Stimulated activated CD4-positive, alpha-beta T cell treated with anti-CD3 and anti-CD28 coated beads, Interleukin-1b, Interleukin-23, amount 100 ng/mL, for 4 hours (primary cell): ENCODE results near the gene KIAA0825.
A peak's percentile ranks its signal among the peaks of the same experiment; 100 is the strongest.
"Not testable (repeated sequence)": the region's sequence is repeated elsewhere in the genome, so short reads cannot be mapped to it uniquely, and the experiment has no call there.

Experiments used
- DNase-seq, 2 donors: peaks; one replicate each; pipeline ENCODE4 v3.0.0-alpha.2; 2020; ENCODE audit warnings: low read depth in 2 of 2

KIAA0825 gene

DNA sequence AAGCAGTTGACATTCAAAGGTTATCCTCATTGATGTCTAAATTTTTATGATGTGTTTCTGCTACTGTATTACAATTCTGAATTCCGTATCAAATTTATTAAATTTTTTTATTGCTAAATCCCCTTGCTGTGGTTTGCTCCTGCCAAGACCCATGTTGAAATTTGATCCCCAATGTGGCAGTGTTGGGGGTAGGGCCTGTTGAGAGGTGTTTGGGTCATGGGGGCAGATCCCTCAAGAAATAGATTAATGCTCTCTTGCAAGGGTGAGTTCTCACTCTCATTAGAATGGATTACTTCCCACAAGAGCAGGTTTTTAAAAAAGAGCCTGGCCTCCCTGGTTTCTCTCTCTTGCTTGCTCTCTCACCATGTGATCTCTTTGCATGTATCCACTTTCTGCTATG, 442.5 kb downstream of the KIAA0825 start:
- DNase-seq = no peak

DNA sequence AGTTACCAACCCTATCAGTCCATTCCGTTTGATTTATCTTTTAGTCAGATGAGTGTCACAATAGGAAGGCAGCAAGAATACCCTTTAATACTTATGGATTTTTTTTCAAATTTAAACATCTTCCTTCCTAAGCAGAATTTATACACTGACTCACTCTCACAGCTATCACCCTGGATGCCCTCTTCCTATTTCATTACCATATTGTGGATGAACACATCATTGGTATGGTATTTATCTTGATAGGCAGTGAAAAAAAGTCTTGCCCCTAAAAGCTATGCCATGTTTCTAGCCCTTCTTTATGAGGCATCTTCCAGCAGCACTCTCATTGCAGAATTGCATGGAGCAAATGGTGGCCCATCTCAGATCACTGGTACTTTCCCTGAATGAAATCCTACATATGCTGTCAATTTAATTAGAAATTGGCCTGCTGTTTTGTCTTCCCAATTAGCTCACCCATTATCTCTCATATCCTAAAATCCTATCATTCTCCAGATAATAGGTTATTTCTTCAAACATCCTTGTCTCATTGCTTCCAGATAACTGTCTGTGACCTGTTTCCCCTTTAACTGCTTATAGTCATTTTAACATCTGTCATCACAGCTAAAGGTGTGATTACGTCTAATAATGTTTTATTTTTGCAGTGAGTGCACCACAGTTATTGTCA, 443.5 kb downstream of the KIAA0825 start:
- no peak for DNase-seq

DNA sequence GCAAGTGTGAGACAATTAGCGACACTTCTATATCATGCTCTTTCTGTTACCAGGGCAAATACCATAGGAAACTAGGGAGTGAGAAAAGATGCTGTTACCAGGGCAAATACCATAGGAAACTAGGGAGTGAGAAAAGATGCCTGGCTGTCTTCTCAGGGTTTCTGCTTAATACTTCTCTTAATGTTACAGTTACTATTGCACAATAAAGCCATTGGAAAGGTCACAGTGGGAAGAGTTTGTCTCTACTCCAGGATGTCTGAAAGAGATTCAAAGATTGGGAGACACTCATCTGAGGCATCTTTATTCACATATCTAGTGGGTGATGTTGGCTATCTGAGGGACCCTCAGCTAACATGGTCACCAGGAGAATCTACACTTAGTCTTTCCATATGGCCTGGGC, 445.3 kb downstream of the KIAA0825 start:
- no peak for DNase-seq

DNA sequence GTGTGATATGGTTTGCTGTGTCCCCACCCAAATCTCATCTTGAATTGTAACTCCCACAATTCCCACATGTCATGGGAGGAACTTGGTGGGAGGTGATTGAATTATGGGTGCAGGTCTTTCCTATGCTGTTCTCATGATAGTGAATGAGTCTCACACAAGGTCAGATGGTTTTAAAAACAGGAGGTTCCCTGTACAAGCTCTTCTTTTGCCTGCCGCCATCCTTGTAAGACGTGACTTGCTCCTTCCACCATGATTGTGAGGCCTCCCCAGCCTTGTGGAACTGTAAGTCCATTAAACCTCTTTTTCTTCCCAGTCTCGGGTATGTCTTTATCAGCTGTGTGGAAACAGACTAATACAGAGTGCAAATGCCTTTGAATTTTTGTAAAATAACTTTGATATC, 447.3 kb downstream of the KIAA0825 start:
- DNase-seq = not testable (repeated sequence)

DNA sequence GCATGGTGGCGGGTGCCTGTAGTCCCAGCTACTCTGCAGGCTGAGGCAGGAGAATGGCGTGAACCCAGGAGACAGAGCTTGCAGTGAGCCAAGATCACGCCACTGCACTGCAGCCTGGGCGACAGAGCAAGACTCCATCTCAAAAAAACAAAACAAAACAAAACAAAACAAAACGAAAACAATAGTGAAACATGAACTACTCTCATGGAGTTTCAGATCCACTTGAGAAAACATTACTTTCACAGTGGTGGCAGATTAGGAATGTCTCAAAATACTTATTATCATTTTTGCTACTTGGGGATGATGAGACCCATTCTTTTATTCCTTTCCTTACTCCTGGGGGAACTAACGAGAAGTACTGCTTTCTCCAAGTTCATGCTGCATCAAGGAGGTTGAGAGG, 448.2 kb downstream of the KIAA0825 start:
- not testable (repeated sequence) for DNase-seq

DNA sequence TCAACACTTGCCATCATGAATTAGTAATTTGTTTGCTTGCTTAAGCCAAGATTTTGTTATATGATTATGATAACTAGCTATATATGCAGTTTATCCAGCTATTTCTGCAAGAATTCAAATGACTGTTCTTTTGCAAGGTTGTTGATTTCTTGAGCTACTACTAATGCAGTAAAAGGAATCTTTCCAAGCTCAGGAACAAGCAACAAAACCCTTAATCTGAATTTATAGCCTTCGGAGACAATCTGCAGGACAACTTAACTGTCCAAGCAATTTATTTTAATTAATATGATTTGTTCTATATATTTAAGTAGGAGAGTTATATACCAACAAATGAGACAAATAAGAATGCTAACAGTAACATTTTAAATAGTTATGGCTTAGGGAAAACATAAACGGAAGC, 450.3 kb downstream of the KIAA0825 start:
- DNase-seq = no peak

DNA sequence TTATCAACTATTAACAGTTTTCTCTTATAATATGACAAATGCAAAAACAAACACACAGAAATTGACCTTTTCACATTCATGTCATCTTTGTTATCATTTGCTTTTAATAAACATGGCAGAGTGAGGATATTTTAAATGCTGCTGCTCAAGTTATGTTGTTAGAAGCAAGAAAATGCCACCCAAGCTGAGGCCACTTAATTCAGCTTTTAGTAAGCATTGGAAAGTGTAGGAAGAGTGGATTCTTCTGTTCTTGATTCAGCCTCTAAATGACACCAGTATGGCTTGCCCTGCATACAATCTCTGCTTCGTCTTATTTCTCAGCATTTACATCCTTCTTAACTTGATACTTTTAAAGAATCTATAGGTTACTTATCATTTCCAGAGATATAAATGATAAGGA, 456.6 kb downstream of the KIAA0825 start:
- DNase-seq = no peak

DNA sequence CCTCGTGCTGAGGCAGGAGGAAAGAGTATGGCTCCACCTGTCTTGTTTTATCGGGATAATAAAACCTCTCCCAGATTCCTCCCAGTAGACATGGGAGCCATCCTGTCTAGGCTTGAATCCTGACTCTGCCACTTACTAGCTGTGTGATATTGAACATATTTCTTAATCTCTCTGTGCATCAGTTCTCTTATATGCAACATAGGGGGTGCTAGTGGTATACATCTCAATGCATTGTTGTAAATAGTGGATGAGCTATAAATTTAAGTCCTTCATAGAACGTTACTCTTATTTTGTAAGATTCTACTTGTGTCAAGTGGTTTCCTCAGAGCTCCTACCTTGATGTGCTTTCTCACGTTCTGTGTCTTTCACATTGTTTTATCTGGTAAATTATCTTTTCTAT, 459.3 kb downstream of the KIAA0825 start:
- DNase-seq = no peak

DNA sequence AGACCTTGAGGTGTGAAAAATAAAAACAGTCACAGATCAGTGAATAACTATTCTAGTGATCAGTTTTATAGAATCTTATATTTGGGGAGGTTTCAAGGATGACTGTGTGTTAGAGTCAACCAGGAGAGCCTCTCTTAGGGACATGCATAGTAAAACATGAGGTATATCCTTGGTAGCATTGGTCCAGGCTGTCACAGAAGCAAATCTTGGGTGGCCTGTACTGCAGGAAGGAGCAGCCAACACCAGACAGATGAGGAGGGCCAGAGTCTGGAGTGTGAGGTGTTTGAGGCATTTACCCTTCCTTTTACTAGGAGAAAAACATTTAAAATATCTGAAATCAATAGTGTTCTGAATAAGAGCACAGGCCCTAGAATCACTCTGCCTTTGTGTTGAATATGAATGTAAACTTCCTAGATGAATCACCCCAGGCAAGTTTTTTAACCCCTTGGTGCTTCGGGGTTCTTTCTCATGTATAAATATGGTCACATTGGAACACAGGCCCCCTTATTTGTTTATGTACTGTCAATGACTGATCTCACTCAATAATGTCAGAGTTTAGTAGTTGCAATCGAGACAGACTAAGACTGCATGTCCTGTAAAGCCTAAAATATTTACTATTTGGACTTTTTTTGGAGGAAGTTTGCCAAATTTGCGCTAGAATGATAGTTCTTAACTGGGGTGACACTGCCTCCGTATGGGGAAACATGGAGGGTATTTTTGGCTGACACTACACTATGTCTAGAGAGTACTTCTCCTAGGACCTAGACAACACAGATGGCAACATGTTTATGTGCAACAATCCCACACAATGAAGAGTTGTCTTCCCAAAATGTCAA, 460.5 kb downstream of the KIAA0825 start:
- DNase-seq = no peak

DNA sequence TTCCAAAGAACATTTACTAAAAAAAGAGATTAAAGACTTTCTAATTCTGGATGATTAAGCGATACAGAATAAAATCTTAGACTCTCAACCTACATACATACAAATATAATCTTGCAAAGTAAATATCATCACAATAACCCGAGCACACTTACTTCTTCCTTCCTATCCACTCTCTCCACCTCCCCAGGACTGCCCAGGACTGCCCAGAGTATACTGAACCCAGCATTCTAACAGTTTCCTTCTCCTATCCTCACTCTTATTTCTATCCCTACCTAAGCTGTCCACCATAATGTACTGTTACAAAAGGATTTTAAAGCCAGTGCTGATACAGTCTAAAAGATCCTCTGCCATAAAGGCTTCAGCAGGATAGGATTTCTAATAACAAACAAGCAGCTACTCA, 463.7 kb downstream of the KIAA0825 start:
- no peak for DNase-seq

DNA sequence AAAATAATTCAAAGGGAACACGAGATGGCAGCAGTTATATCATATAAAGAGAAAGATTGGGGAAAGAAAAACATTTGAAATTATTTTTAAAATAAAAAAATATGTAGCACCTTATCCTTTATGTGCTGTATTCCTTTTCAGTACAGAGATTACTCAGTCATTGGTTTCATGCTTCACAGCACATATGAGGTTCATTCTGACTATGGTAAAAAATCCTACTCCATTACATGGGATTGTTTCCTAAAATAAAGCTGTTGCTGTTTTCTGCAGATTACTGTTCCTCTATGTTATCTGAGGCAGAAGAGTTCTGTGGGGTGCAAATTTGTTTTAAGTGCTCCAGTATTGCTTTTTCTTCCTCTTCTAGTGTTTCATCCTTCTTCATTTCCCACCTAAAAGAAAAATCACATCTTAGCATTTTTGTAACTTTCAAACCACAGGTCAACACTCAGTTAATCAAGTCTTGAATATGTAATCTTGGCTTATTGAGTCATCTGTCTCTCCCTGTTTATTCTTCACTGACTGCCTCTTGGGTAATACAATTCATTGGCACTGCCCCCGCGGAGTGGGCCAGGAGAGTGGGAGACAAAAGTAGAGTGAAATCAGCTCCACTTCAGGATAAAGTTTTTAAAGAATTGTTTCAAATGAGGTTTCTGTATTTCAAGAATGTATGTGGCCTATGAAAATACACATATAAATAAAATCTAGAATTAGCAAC, 464.5 kb downstream of the KIAA0825 start:
- no peak for DNase-seq

DNA sequence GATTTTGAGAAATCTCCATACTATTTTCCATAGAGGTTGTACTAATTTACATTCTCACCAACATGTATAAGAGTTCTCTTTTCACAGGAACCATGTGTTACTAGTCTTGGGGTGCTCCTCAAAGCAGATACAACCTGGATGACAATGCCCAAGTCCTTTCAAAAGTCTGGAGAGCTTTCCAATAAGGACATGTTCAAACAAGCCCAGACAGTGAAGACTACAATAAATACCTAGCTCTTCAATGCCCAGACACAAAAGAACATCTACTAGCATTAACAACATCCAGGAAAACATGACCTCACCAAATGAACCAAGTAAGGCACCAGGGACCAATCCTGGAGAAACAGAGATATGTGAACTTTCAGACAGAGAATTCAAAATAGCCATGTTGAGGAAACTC, 474.8 kb downstream of the KIAA0825 start:
- DNase-seq = not testable (repeated sequence)

DNA sequence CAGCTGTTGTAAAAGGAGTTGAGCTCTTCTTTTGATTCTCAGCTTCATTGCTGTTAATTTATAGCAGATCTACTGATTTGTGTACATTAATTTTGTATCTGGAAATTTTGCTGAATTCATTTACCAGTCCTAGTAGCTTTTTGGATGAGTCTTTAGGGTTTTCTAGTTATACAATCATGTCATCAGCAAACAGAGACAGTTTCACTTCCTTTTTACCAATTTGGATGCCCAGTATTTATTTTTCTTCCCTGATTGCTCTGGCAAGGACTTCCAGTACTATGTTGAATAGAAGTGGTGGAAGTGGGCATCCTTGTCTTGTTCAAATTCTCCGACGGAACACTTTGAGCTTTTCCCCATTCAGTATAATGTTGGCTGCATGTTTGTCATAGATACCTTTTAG, 478.1 kb downstream of the KIAA0825 start:
- DNase-seq = no peak

DNA sequence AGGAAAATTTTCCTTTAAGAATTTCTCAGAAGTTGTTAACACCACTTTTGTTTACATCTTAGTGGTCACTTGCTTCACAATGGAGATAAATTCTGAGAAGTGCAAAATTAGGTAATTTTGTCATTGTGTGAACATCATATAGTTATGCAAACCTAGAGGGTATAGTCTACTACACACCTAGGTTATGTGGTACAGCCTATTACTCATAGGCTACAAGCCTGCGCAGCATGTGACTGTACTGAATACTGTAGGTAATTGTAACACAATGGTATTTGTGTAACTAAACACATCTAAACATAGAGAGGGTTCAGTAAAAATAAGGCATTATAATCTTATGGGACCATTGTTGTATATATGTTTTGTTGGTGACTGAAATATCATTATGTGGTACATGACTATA, 488.3 kb downstream of the KIAA0825 start:
- DNase-seq = no peak

DNA sequence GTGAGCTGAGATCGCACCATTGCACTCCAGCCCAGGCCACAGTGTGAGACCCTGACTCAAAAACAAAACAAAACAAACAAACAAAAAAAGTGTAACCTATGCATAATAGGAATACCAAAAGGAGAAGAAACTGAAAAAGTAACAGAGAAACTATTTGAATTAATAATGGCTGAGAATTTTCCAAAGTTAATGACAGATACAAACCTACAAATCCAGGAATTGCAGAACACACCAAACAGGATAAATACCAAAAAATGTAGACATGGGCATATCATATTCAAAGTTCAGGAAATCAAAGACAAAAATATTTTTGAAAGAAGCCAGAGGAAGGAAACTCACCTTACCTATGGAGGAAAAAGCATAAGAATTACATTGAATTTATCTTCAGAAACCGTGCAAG, 493.3 kb downstream of the KIAA0825 start:
- DNase-seq = no peak

DNA sequence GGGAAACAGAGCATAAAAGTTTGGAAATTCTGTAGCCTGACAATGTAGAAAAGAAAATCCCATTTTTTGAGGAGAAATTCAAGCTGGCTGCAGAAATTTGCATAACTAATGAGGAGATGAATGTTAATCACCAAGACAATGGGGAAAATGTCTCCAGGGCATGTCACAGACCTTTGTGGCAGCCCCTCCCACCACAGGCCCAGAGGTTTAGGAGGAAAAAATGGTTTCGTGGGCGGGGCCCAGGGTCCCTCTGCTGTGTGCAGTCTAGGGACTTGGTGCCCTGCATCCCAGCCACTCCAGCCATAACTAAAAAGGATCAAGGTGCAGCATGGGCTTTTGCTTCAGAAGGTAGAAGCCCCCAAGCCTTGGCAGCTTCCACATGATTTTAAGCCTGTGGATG, 502.1 kb downstream of the KIAA0825 start:
- DNase-seq = not testable (repeated sequence)

DNA sequence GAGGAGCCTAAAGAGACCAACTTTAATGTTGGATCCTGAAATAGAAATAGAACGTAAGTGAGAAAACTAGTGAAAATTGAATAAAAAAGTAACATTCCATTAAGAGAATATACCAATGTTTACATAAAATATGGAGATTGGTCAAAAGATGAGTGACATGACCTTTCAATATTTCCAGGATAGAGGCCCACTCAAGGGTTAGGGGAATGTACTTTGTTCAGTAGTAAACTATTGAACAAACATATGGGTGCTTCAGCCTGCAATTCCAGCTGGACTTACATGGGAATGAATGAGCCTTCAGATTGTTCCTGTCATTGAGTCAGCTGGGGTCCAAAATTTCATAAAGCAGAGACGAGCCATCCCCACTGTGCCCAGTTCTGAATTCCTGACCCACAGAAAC, 505.3 kb downstream of the KIAA0825 start:
- DNase-seq = no peak

DNA sequence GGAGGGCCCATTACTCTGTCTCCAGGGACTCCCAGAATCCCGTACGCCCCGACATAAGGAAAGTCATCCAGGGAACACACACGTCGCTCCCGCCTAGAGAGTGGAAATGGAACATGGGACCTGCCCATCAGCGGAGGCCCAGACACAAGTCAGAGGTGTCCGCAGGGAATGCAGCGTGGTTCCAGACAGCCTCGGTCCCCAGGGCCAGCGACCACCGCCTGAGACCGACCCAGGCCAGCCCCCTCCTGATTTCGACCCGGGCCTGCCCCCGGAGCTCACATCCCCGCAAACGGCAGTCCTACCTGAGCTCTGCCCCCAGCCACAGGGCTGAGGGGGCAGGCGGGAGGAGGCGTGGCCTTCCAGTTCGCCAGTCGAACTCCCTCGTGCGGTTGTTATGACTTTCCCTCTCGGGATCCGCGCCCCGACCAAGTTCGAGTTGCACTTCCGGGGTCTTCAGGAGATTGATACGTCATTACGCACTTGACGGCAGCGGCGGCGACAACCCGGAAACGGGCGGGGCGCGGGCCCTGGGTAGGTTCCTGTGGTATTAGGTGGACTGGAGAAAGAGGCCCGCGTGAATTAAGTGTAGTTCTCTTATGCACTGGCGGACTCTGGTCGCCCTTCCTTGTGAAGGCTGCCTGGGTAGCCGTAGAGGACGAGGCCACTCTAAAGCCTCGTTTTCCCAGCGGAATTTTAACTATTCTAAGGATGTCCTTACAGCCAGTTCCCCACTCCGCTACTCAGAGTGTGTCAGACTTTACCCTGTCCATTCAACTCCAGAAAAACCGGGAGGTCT, 507.0 kb downstream of the KIAA0825 start:
- DNase-seq = peak; percentile 83 to 88

DNA sequence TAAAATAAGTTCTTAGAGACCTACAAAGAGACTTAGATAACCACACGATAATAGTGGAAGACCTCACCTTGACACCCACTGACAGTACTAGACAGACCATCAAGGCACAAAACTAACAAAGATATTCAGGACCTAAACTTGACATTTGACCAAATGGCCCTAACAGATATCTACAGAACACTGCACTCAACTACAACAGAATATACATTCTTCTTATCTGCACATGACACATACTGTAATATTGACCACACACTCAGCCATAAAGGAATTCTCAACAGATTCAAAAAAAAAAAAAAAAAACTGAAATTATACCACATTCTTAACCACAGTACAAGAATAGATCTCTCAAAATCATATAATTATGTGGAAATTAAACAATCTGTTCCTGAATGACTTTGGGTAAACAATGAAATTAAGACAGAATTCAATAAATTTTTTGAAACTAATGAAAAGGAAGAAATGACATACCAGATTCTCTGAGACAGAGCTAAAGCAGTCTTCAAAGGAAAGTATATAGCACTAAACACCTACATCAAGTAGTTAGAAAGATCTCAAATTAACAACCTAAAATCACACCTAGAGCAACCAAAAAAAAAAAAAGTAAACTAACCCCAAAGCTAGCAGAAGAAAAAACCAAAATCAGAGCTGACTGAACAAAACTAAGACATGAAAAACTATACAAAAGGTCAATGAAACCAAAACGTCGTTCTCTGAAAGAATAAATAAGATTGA, 514.7 kb downstream of the KIAA0825 start:
- DNase-seq = no peak
